H1 (cell line): ENCODE results near the gene PCNP. TPM values are rescaled to one million over a fixed set of nuclear protein-coding genes. Genes with fewer than 3 reads are reported as not detected.

Experiments
- CTCF ChIA-PET: fragments of 300-600 bp; sonication (Branson Sonifier 250); formaldehyde crosslinking; loops from one replicate; lab custom pipeline; 2021; ENCODE audit not compliant: partially characterized antibody; lab: Charles Lee
- POLR2A ChIA-PET: fragments of 300-600 bp; sonication (Branson Sonifier 250); formaldehyde crosslinking; loops from one replicate; lab custom pipeline; 2021; ENCODE audit warnings: inconsistent platforms; ENCODE audit not compliant: partially characterized antibody; lab: Charles Lee
- DNase-seq, 2 experiments: peaks; one replicate each; pipeline versions ENCODE4 v3.0.0 to v3.0.0-alpha.2; 2010 to 2022; ENCODE audit warnings: low spot score in 2 of 2, low read depth in 1 of 2, mixed read lengths in 1 of 2
- FAIRE-seq: peaks from 2 replicates; lab custom pipeline; 2011; peaks lifted over from hg19 to GRCh38; lab: Jason Lieb, UNC
- H2AFZ ChIP-seq: 2 replicates; pipeline ENCODE4 v1.8.1; 2012; ENCODE audit warnings: low read length, inconsistent platforms
- H2AK5ac ChIP-seq: 2 replicates; pipeline ENCODE4 v1.6.1; 2013; ENCODE audit warnings: low read depth, low read length
- H2BK120ac ChIP-seq: replicated peaks from 2 replicates; pipeline ENCODE3; 2013; ENCODE audit warnings: low read depth, low read length, inconsistent platforms
- H2BK12ac ChIP-seq: 2 replicates; pipeline ENCODE4 v1.6.1; 2013; ENCODE audit warnings: low read depth, low read length
- H2BK15ac ChIP-seq: 2 replicates; pipeline ENCODE4 v1.6.1; 2013; ENCODE audit warnings: low read length
- H2BK20ac ChIP-seq: 2 replicates; pipeline ENCODE4 v1.6.1; 2013; ENCODE audit warnings: low read length
- H2BK5ac ChIP-seq: 2 replicates; pipeline ENCODE4 v1.6.1; 2013; ENCODE audit warnings: low read depth, low read length
- H3K14ac ChIP-seq: 2 replicates; pipeline ENCODE4 v1.6.1; 2013; ENCODE audit warnings: inconsistent platforms; ENCODE audit not compliant: insufficient read length
- H3K18ac ChIP-seq: 2 replicates; pipeline ENCODE4 v1.6.1; 2013; ENCODE audit warnings: low read length; ENCODE audit errors: extremely low read depth
- H3K23ac ChIP-seq: 2 replicates; pipeline ENCODE4 v1.6.1; 2013; ENCODE audit warnings: inconsistent platforms; ENCODE audit not compliant: insufficient read length
- H3K23me2 ChIP-seq: 2 replicates; pipeline ENCODE4 v1.6.1; 2013; ENCODE audit warnings: low read depth, low read length
- H3K27ac ChIP-seq: 2 replicates; pipeline ENCODE4 v1.6.1; 2011; ENCODE audit warnings: low read depth, low read length, inconsistent platforms
- H3K27me3 ChIP-seq, 4 experiments: replicated peaks in 1 of 4; 1 replicate in 1 of 4; 2 replicates in 3 of 4; pipeline versions ENCODE4 v1.6.1 to v1.8.1; 2011 to 2013; ENCODE audit warnings: low read length in 3 of 4, mild to moderate bottlenecking in 3 of 4, inconsistent platforms in 2 of 4, mixed read lengths in 2 of 4, moderate library complexity in 1 of 4; ENCODE audit not compliant: control insufficient read depth in 3 of 4, insufficient read depth in 3 of 4; ENCODE audit errors: extremely low read depth in 1 of 4
- H3K36me3 ChIP-seq, 4 experiments: 2 replicates each; pipeline versions ENCODE4 v1.6.1 to v1.8.1; 2011 to 2013; ENCODE audit warnings: mild to moderate bottlenecking in 4 of 4, low read length in 3 of 4, moderate library complexity in 2 of 4, control low read depth in 1 of 4, inconsistent platforms in 1 of 4; ENCODE audit not compliant: insufficient read depth in 4 of 4, control insufficient read depth in 2 of 4
- H3K4ac ChIP-seq: replicated peaks from 2 replicates; pipeline ENCODE3; 2013; ENCODE audit warnings: low read length, low read depth, mixed read lengths, inconsistent platforms; ENCODE audit not compliant: insufficient read length
- H3K4me1 ChIP-seq, 4 experiments: replicated peaks in 1 of 4; 1 replicate in 1 of 4; 2 replicates in 3 of 4; pipeline versions ENCODE4 v1.6.1 to v1.8.1; 2011 to 2013; ENCODE audit warnings: low read length in 3 of 4, inconsistent platforms in 2 of 4, mixed read lengths in 1 of 4; ENCODE audit not compliant: insufficient read depth in 4 of 4, control insufficient read depth in 3 of 4
- H3K4me2 ChIP-seq, 2 experiments: 2 replicates each; pipeline versions ENCODE4 v1.6.1 to v1.8.1; 2011 to 2013; ENCODE audit warnings: low read depth in 2 of 2, low read length in 2 of 2, control low read depth in 1 of 2, inconsistent platforms in 1 of 2, mild to moderate bottlenecking in 1 of 2; ENCODE audit not compliant: insufficient read depth in 1 of 2
- H3K4me3 ChIP-seq, 4 experiments: fragments of 200-600, 300-600 bp in 1 of 4; sonication (generic), shearing (Covaris generic), sonication (Bioruptor Twin) in 1 of 4; 2 replicates each; pipeline versions ENCODE4 v1.5.1 to v1.8.1; 2011 to 2016; ENCODE audit warnings: low read length in 4 of 4, low read depth in 3 of 4, control low read depth in 2 of 4, inconsistent platforms in 2 of 4, mild to moderate bottlenecking in 2 of 4, mixed read lengths in 1 of 4, moderate library complexity in 1 of 4; ENCODE audit not compliant: insufficient read depth in 2 of 4; ENCODE audit errors: extremely low read depth in 1 of 4
- H3K56ac ChIP-seq: replicated peaks from 2 replicates; pipeline ENCODE3; 2013; ENCODE audit warnings: low read depth, mild to moderate bottlenecking, mixed read lengths, low read length, inconsistent platforms; ENCODE audit not compliant: insufficient read length
- H3K79me1 ChIP-seq: 2 replicates; pipeline ENCODE4 v1.6.1; 2013; ENCODE audit warnings: low read depth, low read length, control low read depth
- H3K79me2 ChIP-seq, 2 experiments: 2 replicates each; pipeline versions ENCODE4 v1.6.1 to v1.8.1; 2012 to 2013; ENCODE audit warnings: low read length in 2 of 2, mild to moderate bottlenecking in 2 of 2, inconsistent platforms in 1 of 2; ENCODE audit not compliant: insufficient read depth in 2 of 2, control insufficient read depth in 1 of 2
- H3K9ac ChIP-seq, 4 experiments: replicated peaks in 1 of 4; 1 replicate in 1 of 4; 2 replicates in 3 of 4; pipeline versions ENCODE4 v1.6.1 to v1.8.1; 2011 to 2013; ENCODE audit warnings: low read depth in 3 of 4, low read length in 3 of 4, control low read depth in 2 of 4, mild to moderate bottlenecking in 2 of 4, moderate library complexity in 2 of 4, inconsistent platforms in 1 of 4; ENCODE audit errors: extremely low read depth in 1 of 4
- H3K9me3 ChIP-seq, 2 experiments: 2 replicates each; pipeline versions ENCODE4 v1.6.1 to v1.8.1; 2012 to 2013; ENCODE audit warnings: mild to moderate bottlenecking in 2 of 2, moderate library complexity in 2 of 2, control low read depth in 1 of 2, inconsistent platforms in 1 of 2, low read depth in 1 of 2, low read length in 1 of 2, mixed read lengths in 1 of 2; ENCODE audit not compliant: insufficient read depth in 2 of 2
- H4K20me1 ChIP-seq, 2 experiments: replicated peaks in 1 of 2; 2 replicates each; pipeline versions ENCODE3 to v1.8.1; 2011 to 2013; ENCODE audit warnings: inconsistent platforms in 2 of 2, low read length in 2 of 2, mild to moderate bottlenecking in 1 of 2; ENCODE audit not compliant: insufficient read depth in 2 of 2, control insufficient read depth in 1 of 2
- H4K5ac ChIP-seq: 2 replicates; pipeline ENCODE4 v1.6.1; 2013; ENCODE audit warnings: low read length, low read depth, mixed read lengths, inconsistent platforms; ENCODE audit not compliant: insufficient read length
- H4K8ac ChIP-seq: 2 replicates; pipeline ENCODE4 v1.8.0; 2013; ENCODE audit warnings: mild to moderate bottlenecking, moderate library complexity, low read length, inconsistent platforms; ENCODE audit not compliant: insufficient read depth; ENCODE audit errors: extremely low read depth
- H4K91ac ChIP-seq: replicated peaks from 2 replicates; pipeline ENCODE3; 2013; ENCODE audit warnings: low read length, mixed read lengths, inconsistent platforms; ENCODE audit not compliant: insufficient read length
- CHD1 ChIP-seq: IDR thresholded peaks from 2 replicates; pipeline ENCODE4 v1.6.1; 2012; ENCODE audit warnings: low read depth, low read length, improper control_type of control experiment
- CHD2 ChIP-seq: IDR thresholded peaks from 2 replicates; pipeline ENCODE4 v1.6.1; 2012; ENCODE audit warnings: low read length, improper control_type of control experiment
- EGR1 ChIP-seq: IDR thresholded peaks from 2 replicates; pipeline ENCODE4 v1.6.1; 2011; ENCODE audit warnings: low read depth, low read length, borderline replicate concordance
- GTF2F1 ChIP-seq: IDR thresholded peaks from 2 replicates; pipeline ENCODE4 v1.6.1; 2012; ENCODE audit warnings: low read depth, low read length, improper control_type of control experiment, borderline replicate concordance
- KDM4A ChIP-seq: IDR thresholded peaks from one replicate; pipeline ENCODE4 v1.7.1; 2012; ENCODE audit warnings: low read depth, mild to moderate bottlenecking, moderate library complexity, low read length, inconsistent platforms; ENCODE audit not compliant: severe bottlenecking
- KDM5A ChIP-seq: fragments of 200-600 bp; IDR thresholded peaks from 2 replicates; pipeline ENCODE4 v1.7.1; 2012; ENCODE audit warnings: mild to moderate bottlenecking, low read length, inconsistent platforms, mixed read lengths
- RBBP5 ChIP-seq: IDR thresholded peaks from 2 replicates; pipeline ENCODE4 v1.7.1; 2012; ENCODE audit warnings: low read depth, mild to moderate bottlenecking, inconsistent platforms, low read length, moderate library complexity, borderline replicate concordance
- SRF ChIP-seq: IDR thresholded peaks from 2 replicates; pipeline ENCODE4 v1.6.1; 2011; ENCODE audit warnings: mild to moderate bottlenecking, low read depth, low read length, moderate library complexity
- WGBS, 2 experiments: shearing (Covaris generic) in 1 of 2; methylation state at CpG; one replicate each; pipeline versions ENCODE4 v1.1.6 to v1.1.7; 2013 to 2015; ENCODE audit warnings: low lambda C conversion rate in 2 of 2, mixed read lengths in 2 of 2, inconsistent platforms in 1 of 2, low coverage in 1 of 2, missing lambda C conversion rate in 1 of 2; ENCODE audit not compliant: insufficient replicate concordance in 2 of 2, insufficient coverage in 1 of 2, insufficient read length in 1 of 2; ENCODE audit errors: extremely low coverage in 1 of 2, missing lambda C conversion rate in 1 of 2; 5-methylcytosine and 5-hydroxymethylcytosine counted together
- polyA plus RNA-seq, 7 experiments: library from polyadenylated mRNA; depleted of rRNA in 3 of 7; stranded (reverse) in 5 of 7; unstranded in 2 of 7; fragments of >200 nt in 5 of 7; fragments of 200-250 nt in 2 of 7; gene quantifications; 1 replicate in 5 of 7; 2 replicates in 1 of 7; 4 replicates in 1 of 7; pipeline versions ENCODE4 v1.2.1 to v1.2.3, GENCODE V29; 2011 to 2013; ENCODE audit warnings: missing spikeins in 2 of 7, mixed read lengths in 2 of 7
- total RNA-seq: library from RNA; stranded (reverse); fragmentation: NEBNext Ultra II Directional; extraction: Animal tissue kit (Norgen Biotek cat#: 25700); gene quantifications from 2 replicates; pipeline ENCODE4 v1.2.1, GENCODE V29; 2021
- TF ChIP-seq, protein P1 (sequence below): IDR thresholded peaks from 2 replicates; pipeline ENCODE4 v1.6.1; 2011; ENCODE audit warnings: low read length, improper control_type of control experiment

The PCNP gene
- total and polyA plus RNA-seq, 2 of the 8 experiments (the other 6 are each of a cell fraction or from before 2014, with no cell fraction given), result 29.1 to 192 TPM

DNA sequence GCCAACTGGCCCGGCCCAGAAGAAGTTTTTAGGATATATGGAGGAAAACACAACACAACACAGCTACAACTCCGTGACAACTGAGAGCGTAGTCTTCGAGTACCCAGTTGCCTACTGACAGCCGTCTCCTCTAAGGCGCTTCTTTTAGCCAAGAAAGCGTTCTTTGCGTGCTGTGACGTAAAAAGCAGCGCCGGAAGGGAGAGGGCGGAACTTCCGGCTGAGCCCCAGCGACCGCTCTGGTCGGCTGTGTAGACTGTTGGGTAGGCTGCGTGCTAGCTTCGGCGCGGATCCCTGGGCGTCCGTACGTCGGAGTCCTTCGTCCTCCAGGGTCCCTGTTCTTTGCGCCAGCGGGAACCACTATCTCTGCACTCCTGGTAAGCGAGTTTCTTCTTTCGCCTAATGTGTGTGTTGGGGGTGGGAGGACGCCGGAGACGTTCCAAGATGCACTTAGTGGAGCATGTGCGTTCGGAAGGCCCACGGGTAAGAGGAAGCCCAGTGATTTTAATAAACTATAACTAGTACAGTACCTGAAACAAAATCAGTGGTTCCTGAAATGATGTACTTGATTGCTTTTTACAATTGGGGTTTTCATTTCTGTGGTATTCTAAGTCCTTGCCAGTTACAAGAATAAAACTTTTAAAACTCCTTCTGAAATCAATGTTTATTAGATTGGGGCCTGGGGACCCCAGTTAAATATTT is 12.2 kb upstream of the PCNP start, which contains the start of gene TRMT10C:
Gene TRMT10C (plus strand): TSS at position 239 of the 699 bp plus-strand sequence. CDS start 2,914 bp downstream, outside the sequence.
- Histone ChIP-seq H3K27ac (peak within 1 kb of the TSS; percentile 93), H3K23me2 (peaks cover 4% of the 10 kb centered on the region), H4K91ac (peak within 1 kb of the TSS; percentile 31), H3K79me2 (peaks cover 18 to 51% of the 10 kb centered on the region in 2 experiments), H2BK5ac (peak within 1 kb of the TSS; percentile 93), H3K4me2 (peak within 1 kb of the TSS; percentile 94 to 96), H3K4me3 (peak within 1 kb of the TSS; percentile 86 to 98 (median 98)), H2BK12ac (no peak within 1 kb of the TSS), H4K8ac (peak within 1 kb of the TSS; percentile 98), H3K18ac (peak within 1 kb of the TSS; percentile 76), H3K4ac (peak within 1 kb of the TSS; percentile 73), H3K9me3 (no peaks in the 10 kb centered on the region), H3K27me3 (no peaks in the 10 kb centered on the region), H3K9ac (peak within 1 kb of the TSS; percentile 36 to 99 (median 96)), H3K56ac (peak within 1 kb of the TSS; percentile 43), H3K4me1 (peaks cover 0 to 6% (median 2%) of the 10 kb centered on the region in 4 experiments; a peak in 3 of 7 replicates), H2AK5ac (no peak within 1 kb of the TSS; the same call in 1 of the 2 replicates), H2AFZ (no peak within 1 kb of the TSS), H2BK20ac (no peak within 1 kb of the TSS), H4K20me1 (peaks cover 7 to 10% of the 10 kb centered on the region in 2 experiments), H3K36me3 (peaks cover 9 to 27% (median 17%) of the 10 kb centered on the region in 4 experiments), H3K79me1 (peaks cover 2% of the 10 kb centered on the region), H4K5ac (peak within 1 kb of the TSS; percentile 58), H2BK120ac (no peak within 1 kb of the TSS), H3K14ac (no peak within 1 kb of the TSS), H3K23ac (no peak within 1 kb of the TSS), H2BK15ac (no peak within 1 kb of the TSS)
- WGBS, 2 experiments, result 2% methylated on average over 34 of the region's 35 CpGs; no CpG with 5 or more reads in 1 of the 2 experiments
- FAIRE-seq (peak; percentile 74), DNase-seq (peak; percentile 76 to 93)
- CTCF ChIA-PET, result interaction anchor here (0.7 to 1.6 kb wide), 5 partner anchors 12 to 789 kb away, joined by 3 to 8 read pairs (median 4); partner anchors contain the start of genes PCNP and ZBTB11
- POLR2A ChIA-PET, result interaction anchor here (0.6 to 2.9 kb wide), 20 partner anchors 8 to 863 kb away, joined by 3 to 60 read pairs (median 4); partner anchors contain the start of genes PCNP, RPL24 and ZBTB11
- TF ChIP-seq EGR1 (0 out of 2 replicates have a peak, but pooled peaks have one; percentile 28), GTF2F1 (peak; percentile 84), KDM4A (peak; percentile 60), RBBP5 (peak; percentile 59; the same call in 1 of the 2 replicates), SRF (peak; percentile 78), CHD1 (no peak), CHD2 (no peak), KDM5A (peak; percentile 50; the same call in 1 of the 2 replicates)
- TF ChIP-seq, protein P1, sequence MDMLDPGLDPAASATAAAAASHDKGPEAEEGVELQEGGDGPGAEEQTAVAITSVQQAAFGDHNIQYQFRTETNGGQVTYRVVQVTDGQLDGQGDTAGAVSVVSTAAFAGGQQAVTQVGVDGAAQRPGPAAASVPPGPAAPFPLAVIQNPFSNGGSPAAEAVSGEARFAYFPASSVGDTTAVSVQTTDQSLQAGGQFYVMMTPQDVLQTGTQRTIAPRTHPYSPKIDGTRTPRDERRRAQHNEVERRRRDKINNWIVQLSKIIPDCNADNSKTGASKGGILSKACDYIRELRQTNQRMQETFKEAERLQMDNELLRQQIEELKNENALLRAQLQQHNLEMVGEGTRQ, result no peak
